Colon (tissue), 2 donors: ENCODE measurements around the gene PPP2R2D.

ENCODE experiments used
- FAIRE-seq: peaks from 2 replicates; lab custom pipeline; 2012; peaks lifted over from hg19 to GRCh38; lab: Jason Lieb, UNC
- donor health status: control.
- donor health status: control.

Gene PPP2R2D

DNA sequence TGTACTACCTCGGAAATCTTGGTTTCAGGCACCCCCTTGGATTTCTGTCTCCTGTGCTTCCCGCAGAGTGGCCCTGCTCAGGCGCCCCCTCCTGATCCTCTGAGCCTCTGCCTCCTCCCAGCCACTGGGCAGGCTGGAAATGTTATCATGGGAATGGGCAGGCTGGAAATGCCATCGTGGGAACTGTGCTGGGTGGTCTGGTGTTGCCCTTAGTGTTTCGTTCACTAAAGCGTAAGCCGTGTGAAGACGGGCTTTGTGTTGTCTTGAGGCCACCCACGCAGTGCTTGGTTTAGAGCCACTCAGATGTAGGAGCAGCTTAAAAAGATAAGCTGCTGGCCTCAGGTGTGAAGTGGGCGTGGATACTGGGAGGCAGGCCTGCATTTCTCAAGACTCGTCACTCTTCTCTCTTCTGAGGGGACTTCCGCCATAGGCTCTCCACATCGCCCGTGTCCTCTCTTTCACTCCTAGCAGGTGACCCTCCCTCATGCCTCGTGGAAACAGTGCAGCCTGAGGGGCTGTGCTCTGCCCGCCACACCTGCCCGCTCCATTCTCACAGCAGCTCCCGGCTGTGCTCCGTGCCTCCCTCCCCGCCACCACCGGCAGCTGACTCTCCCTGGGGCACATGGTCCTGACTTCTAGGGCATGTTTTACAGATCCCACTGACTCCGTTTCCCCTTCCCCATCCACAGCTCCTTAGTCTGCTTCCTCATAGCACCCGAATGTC, 28.5 kb downstream of the PPP2R2D start:
- FAIRE-seq: no peak

DNA sequence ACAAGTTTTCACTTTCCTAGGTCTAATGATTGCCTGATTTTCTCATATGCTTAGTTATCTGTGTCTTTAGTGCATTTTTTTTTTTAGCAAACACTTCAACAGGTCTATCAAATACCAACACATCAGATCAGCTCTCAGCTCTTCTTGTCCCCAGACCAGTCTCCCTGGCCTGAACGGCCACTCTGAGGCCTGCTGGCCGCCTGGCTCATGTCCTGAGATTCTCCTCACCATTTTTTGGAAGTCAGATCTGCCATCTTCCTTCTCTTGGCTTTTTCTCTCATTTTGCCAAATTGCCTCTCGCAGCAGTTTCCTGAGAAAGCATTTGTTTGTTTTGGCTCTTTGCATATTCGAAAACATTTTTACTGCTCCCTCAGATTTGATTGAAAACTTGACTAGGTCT, 29.3 kb downstream of the PPP2R2D start:
- no peak for FAIRE-seq

DNA sequence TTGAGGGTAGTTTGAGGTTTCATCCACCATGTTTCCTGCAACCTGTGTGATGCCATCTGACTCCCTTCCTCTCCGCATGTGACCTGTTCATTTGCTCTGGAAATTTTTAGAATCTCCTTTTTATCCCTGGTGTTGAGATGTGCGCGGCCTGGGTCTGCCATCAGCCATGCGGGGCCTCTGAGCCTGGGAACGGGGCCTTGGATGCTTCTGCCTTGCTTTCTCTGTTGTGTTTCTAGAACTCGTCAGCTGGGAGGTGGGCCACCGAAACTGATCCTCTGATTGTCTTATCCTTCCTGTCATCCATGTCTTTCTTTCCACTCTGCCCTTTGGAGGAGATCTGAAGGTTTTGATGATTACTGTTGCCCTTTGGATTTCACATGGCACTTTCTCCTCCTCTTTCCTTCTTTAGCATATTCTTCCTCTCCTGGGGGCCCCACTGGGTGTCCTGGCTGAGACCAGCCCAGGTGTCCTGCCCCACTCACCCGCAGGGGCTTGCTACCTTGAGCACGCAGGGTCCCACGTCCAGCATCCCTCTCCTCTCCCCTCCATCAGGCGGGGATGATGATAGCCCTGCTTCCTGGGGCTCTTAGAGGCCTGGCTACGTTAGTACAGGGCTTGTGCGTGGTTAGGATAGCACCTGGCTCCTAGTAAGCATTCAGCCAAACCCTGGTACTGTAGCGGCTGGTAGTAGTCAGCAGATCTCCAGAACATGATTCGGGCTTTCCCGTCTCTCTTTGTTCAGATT, 29.9 kb downstream of the PPP2R2D start:
- FAIRE-seq: no peak

DNA sequence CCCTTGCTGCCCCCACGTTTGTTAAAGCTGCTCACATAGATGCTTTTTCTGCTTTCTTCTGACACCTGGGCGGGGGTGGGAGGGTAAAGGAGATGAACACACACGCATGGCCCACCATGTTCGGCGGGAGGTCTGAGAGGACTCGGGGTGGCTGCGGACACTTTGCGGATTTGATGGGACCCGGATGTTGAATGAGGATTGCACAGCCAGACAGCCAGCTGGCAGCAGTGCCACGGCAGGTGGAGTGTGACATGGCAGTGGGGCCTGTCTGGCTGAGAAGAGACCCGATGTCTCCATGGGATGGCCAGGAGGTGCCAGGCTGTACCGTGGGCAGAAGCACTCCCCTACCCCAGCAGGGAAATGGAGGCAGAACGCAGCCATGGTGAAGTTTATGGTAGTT, 31.2 kb downstream of the PPP2R2D start:
- FAIRE-seq: no peak

DNA sequence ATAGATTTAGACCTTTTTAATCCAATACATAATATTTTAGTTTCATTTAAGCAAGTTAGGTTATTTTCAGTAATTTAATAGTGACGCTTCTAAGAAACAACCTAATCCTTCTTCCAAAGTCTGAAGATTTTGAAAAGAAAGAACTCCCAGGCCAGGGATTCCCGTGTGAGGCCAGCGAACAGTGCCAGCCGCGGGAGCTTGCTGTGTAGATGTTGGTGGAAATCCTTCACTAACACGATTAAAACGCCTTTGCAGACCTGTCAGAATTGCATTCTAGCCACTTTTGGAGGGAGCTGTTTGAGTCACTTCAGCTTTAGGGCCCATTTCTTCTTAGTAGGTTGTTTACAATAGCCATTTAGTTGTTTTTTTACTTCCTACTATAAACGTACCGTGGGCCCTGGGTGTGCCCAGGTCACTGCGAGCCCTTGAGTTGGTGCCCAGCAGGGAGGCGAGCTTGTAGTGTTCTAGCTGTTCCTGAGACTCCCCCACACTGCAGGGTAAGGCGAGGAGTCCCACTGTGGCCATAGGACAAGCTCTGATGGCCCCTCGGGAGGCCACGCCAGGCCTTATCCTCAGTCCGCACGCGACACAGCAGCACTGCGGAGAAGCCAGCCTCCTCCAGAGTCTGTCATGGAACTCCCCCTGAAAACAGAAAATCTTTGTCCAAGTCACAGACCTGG, 32.3 kb downstream of the PPP2R2D start:
- FAIRE-seq: no peak

DNA sequence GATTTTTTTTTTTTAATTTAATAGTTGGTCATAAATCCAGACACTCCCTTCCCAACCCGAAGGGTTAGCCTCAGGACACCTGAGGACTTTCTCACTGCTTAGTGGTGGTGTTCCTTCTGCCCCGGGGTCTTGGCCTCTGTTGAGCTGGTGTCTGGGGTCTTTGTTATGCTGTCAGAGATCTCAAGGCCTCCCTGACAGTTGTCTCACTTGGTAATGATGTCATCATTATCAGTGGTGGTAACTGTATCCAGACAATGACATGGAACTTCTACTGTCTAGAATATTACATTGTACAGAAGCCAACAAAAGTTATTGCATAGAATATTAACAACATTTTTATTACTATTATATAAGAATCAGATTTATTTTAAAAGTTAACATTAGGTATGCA, 32.9 kb downstream of the PPP2R2D start:
- no peak for FAIRE-seq

DNA sequence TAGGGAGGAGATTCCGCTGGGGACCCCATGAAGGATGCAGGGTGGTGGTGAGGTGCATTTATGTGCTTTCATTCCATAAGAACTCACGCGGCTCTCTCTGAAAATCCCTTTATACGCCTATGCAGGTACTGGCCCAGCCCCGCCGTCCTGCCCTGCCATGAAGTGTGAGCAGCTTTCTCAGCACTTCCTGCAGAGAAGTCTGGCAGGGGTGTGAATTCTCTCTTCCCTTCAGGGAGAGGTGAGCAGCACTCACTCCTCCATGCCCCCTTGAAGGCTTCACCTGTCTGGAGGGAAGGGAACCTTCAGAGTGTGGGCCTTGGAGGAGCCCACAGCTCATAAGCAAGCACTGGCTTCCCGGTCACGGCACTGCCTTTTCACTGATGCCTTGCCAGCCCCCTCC, 34.0 kb downstream of the PPP2R2D start:
- no peak for FAIRE-seq

DNA sequence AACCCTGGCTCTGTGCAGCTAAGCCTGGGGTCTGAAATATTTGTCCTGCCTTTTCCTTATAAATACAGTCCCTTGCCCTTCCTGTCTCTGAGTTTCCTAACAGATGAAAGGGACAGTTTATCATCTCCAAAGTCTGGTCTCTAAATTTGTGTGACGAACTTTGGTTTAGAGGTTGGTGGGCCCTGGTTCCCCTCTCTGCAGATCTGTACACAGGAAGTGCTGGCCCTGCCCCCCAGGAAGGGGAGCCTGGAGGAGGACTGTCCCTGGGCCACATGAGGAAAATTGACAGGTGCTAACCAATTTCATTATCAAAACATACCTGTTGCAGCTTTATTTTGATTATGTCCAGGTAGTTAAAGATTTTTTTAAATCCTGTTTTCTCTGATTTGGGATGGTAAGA, 34.5 kb downstream of the PPP2R2D start:
- no peak for FAIRE-seq

DNA sequence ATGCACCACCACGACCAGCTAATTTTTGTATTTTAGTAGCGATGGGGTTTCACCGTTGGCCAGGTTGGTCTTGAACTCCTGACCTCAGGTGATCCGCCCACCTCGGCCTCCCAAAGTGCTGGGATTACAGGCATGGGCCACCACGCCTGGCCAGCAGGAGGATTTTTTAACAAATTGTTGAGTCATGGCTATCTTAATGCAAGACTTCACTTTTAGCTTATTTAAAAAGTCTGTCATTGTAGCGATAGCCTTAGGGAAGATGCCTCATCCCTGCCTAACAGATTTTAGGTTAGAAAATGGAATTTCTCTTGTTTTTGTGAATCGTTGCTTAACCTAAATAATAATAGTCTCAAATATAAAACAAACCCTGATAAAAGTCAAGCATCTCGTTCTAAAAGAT, 35.5 kb downstream of the PPP2R2D start:
- no peak for FAIRE-seq

DNA sequence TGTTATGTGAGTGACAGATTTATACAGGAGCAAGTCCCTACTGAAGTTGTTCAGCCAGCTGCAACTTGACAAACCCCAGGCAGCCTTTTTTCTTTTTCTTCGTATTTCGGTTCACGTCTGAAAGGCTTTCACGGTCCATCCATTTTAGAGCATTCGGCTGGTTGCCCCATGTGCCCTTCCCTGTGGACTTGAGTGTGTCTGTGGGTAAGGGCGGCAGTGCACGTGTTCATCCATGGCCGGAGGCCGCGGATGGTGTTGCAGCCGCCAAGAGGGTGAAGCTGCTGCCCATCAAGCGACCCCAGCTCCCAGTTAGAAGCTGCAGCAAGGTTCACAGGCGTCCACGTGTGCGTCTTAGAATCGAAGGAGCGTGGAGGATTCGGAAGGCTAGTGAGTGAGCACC, 35.9 kb downstream of the PPP2R2D start:
- no peak for FAIRE-seq

DNA sequence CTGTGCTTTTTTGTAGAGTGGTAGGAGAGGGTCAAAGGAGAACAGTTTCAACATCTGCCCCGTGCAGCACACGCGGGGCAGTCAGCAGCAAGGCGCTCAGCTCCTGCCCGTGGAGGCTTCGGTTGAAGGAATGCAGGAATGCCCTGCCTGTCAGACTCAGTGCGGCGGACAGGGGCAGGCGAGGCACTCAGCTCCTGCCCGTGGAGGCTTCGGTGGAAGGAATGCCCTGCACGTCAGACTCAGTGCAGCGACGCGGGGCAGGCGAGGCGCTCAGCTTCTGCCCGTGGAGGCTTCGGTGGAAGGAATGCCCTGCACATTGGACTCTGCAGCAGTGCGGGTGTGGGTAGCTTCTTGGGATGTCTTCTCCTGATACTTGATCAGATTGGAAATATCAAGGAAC, 37.0 kb downstream of the PPP2R2D start:
- no peak for FAIRE-seq

DNA sequence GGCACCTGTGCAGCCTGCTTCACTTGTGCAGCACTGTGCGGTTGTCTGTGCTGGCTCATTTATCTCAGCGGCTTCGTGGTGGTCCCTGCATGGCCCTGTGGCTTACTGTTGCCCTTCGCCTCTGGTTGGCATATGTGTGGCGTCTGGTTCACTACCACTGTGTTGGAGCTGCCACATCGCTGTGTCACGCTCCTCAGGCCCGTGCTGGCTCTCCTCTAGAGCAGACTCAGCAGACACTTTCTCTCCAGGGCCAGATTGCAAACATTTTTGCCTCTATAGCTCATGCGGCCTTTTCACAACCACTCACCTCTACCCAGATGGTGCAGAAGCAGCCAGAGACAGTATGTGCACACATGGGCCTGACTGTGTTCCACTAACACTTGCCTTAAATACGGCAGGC, 37.9 kb downstream of the PPP2R2D start:
- FAIRE-seq: no peak

DNA sequence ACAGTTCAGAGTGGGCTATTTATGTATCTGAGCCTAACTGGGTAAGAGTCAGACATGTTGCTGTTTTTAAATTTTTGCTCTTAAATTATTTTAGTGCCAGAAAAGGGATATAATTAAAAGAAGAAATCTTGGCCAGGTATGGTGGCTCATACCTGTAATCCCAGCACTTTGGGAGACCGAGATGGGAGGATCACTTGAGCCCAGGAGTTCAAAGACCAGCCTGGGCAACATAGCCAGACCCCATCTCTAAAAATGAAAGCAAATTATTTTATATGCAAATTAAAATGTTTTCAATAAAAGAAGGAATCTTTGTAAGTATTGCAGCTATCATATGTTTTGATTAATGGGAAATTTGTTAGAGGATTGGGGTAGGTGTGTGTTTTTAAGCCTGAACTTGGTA, 41.6 kb downstream of the PPP2R2D start:
- no peak for FAIRE-seq

DNA sequence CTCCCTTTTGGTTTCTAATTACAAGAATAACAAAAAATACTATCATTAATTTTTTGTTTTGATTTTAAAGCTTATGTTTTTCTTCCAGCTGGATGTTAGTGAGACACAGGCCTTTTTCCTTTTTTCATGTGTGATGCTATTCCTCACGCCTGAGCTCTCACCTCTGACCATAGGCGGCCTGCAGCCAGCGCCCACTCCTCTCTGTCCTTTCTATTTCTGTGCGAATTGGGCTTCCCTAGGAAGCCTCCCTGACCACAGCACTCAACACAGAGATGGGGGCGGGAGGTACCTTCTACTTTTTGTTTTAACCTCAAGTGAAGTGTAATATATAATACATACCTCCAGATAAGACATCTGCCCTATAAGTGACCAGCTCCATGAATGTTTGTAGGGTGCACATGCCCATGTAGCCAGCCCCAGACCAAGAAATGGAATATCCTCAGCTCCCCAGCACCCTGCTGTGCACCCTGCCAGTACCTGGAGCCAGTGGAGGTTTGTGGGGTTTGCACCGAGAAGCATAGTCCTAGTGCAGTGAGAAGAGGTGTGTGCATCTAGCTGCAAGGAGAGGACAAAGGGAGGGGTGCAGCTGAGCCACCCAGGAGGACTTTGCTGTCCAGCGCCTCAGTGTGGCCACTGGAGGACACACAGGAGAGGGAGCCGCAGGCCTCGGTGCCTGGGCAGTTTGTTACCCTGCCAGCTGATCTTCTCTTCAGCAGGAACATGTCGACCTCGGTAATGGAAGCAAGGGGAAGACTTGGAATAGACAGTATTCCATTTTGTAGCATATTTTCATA, 42.4 kb downstream of the PPP2R2D start:
- no peak for FAIRE-seq

DNA sequence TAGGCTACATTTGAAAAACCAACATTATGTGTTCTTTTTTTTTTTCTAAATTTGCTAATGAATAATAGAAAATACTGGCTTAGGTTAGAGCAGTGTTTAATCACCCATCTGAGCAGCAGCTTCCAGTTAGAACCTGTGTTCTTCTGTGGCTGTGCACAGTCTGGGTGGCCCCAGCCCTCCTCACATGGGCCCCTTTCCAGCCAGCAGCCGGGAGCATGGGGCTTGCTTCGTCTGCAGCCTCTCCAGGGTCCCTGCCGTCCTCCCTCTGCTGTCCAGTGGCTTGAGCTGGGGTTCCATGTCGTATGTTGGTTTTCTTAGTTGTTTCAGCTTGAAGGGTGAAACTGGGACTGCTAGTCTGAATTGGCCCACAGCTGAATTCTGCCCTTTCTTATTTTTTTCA, 43.6 kb downstream of the PPP2R2D start:
- no peak for FAIRE-seq

DNA sequence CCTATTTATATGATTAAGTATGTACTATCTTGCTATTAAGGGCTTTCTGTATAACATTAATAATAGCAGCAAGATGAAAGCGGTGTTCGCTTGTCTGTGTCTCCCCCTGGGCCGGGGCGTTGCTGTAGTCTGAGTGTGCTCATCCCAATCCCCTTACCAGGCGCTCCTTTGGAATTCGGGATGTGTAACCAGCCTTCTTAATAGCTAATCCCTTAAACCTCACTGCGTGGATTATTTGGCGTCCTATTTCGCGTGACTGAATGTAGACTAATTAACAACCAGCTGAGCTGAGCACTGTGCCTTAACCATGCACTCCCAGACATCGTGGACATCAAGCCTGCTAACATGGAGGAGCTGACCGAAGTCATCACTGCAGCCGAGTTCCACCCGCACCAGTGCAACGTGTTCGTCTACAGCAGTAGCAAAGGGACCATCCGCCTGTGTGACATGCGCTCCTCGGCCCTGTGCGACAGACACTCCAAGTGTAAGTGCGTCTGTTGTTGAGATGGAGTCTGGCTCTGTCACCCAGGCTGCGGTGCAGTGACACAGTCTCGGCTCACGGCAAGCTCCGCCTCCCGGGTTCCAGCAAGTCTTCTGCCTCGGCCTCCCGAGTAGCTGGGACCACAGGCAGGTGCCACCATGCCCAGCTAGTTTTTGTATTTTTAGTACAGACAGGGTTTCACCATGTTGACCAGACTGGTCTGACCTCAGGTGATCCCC, 44.3 kb downstream of the PPP2R2D start:
- FAIRE-seq: no peak

DNA sequence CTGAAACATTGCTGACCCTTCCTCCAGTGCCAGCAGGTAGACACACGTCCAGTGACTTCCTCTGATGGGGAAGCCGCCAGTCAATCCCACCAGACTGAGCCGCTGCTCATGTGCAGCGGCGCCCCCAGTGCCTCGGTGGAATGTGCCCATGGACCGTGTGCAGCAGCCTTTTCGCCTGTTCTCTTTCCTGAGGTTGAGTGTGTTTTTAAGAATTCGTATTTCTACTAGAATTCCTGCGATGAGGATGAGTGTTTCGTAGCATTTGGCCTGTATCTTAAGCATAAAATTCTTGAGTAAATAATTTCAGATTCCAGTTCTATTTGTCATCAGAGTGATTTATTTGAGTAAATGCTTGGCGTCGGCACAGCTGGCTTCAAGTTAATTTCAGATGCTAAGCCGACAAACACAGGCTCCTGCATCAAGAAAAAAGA, 45.5 kb downstream of the PPP2R2D start:
- FAIRE-seq: no peak

DNA sequence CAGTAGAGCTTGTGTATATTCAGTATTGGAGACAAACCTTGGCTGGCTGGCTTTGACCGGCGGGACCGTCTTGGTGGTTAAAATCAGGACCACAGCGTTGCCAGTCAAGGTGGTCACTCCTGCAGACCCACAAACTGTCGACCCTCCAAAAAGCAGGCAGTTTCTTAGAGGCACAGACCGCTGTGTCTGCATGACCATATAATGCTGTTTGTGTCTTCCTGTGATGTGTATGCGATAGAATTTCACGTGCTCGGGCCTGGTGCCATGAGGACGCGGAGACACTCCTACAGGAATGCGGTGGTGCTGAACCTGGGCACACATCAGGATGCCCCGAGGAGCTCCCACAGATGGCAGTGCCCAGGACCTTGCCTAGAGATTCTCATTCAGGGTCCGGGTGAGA, 46.1 kb downstream of the PPP2R2D start:
- FAIRE-seq: no peak

DNA sequence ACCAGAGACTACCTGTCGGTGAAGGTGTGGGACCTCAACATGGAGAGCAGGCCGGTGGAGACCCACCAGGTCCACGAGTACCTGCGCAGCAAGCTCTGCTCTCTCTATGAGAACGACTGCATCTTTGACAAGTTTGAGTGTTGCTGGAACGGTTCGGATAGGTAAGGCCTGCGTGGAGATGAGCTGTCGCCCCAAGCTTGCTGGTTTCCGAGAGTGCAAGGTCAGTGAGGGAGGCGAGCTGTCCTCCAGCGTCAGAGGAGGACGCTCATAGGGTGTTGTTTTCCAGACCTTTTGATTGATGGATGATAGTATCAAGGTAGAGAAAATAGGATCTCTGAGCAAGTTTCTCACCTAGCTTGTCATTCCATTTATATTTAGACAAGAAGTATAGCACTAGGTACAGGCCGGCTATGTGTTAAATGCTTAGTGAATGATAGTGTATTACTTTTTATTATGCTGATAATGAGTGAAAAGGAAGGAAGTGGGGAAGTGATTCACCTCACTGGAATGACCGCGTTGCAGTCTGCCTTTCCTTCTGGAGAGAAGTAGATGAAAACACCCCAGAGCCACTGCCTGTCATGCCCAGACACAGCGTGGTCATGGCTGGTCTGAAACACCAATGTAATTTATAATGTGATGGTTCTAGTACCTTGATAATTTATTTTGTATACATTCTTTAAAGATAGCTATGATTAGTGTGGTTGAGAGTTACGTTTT, 47.0 kb downstream of the PPP2R2D start:
- no peak for FAIRE-seq

DNA sequence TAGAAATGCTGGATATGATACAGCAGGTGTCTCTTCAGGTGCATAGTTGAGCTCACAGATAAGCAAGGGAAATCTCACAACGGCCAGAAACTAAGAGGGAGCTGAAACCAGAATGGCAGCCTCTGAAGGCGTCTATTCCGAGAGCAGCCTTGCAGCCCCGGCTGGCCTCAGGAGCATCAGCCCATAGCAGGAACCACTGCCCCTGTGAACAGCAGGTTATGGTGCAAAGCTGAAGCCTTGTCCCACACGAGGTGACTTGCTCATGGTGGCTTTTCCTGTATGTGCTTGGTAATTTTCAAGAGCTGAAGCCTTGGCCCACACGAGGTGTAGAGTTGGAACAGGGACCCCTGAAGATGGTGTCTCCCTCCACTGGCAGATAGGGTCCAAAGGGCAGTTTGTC, 47.7 kb downstream of the PPP2R2D start:
- FAIRE-seq: no peak
